Fibroblast of skin of left biceps (primary cell): ENCODE measurements around the gene GABRR3.

Source experiments
- DNase-seq, 2 experiments: peaks; one replicate each; pipeline ENCODE4 v3.0.0-alpha.2; 2013; ENCODE audit warnings: low read depth in 2 of 2

Gene GABRR3

DNA sequence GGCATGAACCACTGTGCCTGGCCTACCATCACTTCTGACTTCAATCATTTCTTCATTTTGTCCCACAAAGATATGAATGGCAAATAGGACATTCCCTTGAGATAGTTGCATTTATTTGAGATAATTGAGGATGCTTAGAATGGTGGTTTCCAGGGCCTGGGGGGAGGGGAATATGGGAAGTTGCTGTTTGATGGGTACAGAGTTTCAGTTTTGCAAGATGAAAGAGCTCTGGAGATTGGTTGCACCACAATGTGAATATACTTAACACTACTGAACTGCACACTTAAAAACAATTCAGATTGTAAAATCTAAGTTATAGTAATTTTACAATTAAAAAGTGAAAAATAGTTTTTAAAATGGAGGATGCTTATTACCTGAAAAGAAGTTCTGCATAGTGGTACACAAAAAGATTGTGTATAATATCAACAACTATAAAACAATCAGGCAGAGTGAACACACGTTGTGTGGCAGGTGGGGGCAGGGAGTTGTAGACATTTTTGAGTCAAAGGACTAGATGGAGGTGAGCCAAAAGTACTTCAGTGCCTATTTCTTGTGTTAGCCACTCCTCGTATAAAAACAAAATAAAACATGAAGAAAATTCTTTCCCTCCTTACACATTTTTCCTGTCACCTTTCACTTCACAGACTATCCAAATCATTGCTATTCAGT is 44.4 kb downstream of the GABRR3 start:
- no peak for DNase-seq

DNA sequence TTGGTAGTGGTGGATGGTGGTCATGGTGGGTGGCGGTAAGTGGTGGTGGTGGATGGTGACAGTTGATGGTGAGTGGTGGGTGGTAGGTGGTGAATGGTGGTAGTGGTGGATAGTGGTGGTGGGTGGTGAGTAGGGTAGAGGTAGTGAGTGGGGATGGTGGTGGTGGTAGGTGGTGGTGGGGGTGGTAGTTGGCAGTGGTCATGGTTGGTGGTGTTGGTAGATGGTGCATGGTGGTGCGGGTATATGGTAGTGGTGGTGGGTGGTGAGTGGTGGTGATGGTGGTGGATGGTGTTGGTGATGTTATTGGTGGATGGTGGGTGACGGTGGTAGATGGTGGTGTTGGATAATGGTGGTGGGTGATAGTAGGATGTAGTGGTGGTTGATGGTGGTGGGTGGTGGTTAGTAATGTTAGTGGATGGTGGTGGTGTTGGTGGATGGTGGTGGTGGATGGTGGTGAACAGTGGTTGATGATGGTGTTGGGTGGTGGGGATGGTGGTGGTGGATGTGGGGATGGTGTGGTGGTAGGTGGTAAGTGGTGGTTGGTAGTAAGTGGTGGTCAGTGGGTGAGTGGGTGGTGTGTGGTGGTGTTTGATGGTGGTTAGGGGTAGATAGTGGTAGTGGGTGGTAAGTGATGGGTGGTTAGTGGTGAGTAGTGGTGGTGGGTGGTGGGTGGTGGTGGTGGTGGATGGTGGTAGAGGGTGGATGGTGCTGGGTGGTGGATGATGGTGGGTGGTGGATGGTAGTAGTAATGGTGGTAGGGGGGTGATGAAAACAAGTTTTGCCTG is 46.1 kb downstream of the GABRR3 start:
- no peak for DNase-seq

- DNase-seq: no peak
Observed at GRCh38 chr3:97987306-97987705, 47.8 kb downstream of the GABRR3 start.

DNA sequence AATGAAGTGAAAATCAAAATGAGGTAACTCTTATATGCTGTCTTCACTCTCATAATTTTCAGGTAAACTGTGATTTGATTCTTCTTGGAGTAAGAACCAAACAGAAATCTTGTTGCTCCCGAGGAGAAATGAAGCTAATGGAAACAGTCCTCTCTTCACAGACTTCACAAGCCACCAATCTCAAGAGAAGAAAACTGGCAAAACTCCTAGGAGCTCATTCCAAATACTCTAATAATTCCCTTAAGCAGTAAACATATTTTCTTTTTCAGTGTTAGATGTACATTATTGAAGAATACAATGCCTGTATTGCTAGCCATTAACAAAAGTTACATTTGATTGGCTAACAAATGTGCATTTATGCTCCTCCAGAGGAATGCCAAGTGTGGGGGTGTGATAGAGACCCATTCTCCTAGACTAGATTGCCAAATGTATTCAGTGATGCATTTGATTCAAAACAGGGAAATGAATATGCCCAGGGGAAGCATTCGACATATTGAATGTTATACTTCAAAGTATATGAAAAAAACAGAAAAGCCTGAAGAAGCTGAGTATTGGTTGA is 51.1 kb downstream of the GABRR3 start:
- DNase-seq: no peak

DNA sequence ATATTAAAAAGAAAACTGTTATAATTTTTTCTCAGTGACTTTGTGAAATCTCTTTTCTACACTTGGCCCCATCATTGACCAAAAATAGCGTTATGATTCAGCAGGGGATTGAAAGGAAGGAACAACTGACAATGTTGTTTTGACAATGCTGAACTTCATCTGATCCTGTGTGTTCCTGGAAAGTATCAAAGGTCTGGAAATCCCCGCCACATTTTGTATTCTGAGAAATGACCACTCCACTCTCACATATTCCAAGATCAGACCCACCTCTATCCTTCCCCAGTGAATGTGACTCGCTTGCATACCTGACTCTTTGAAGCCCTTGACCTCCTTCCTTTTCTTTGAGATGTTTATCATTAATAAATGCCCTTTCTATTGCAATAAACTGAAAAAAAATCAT is 53.2 kb downstream of the GABRR3 start:
- no peak for DNase-seq

DNA sequence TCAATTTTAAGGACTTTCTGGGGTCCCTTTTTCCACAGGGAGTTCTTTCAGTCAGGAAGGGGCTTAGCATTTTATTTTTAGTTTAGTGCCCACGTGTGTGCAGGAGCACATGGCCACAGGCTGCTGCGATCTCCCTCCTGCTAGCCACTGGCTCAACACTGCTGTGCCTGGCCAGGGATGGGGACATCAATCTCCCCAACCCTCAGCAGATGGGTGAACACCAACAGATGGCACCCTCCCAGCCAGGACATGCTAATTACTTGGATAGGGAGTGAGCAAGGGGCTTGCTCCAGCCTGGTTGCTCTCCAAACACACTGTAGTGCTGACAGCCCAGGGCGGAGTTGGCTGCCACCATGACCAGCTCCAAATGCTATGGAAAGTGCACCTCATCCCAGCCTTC is 55.5 kb downstream of the GABRR3 start:
- no peak for DNase-seq

GRCh38 chr3:97975466-97975865 is 59.6 kb downstream of the GABRR3 start:
- no peak for DNase-seq

GRCh38 chr3:97974996-97975395 is 60.1 kb downstream of the GABRR3 start:
- no peak for DNase-seq

GRCh38 chr3:97972976-97973375 is 62.1 kb downstream of the GABRR3 start:
- DNase-seq: no peak

GRCh38 chr3:97971679-97972567 is 63.2 kb downstream of the GABRR3 start, which contains the start of gene RIOX2:
RIOX2 (minus strand) TSS chr3:97972431; CDS start chr3:97967593, 4,838 bp downstream.
- no peak for DNase-seq

DNA sequence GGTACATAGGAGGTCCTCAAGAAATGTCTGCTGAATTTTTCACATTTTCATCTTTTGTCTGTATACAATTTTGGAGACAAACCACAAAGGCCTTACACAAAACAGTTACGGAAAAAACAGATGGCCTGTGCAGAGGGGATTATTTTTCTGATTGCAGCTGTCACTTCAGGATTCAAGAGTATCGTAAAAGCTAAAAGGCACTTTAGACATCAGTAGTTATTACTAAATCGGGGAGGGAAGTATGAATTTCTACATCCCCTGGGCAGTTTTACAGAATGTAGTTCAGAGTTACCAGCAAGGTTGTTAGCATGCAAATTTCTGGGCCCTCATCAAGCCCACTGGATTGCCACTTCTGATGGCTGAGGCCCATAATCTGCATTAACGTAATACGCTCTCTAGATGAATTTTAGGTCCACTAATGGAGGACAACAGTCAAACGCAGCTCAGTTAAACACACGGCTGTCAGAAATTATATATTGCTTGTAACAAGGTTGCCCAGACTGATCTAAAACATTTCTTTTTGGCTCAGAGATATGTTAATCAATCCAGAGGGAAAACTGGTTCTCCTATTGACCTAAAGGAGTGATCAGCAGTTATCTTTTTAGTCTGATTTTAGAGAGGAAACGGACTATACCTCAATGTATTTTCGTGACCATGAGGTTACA is 64.0 kb downstream of the GABRR3 start:
- DNase-seq: no peak

GRCh38 chr3:97970156-97970555 is 65.0 kb downstream of the GABRR3 start:
- no peak for DNase-seq

DNA sequence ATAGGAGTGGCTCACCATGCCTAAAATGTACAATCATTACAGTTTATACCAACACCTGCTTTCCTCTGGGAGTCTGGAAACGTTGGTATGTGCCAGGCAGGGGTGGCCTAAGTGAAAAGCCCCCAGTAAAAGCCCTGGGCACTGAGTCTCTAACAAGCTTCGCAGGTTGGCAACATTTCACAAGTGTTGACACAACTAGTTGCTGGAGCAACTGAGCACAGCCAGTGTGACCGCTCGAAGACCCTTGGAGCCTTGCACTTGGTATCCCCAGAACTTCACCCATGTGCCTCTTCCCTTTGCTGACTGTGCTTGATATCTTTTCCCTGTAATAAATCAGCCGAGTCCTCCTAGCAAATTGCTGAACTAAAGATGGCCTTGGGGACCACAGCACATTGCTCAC is 65.6 kb downstream of the GABRR3 start:
- DNase-seq: no peak

DNA sequence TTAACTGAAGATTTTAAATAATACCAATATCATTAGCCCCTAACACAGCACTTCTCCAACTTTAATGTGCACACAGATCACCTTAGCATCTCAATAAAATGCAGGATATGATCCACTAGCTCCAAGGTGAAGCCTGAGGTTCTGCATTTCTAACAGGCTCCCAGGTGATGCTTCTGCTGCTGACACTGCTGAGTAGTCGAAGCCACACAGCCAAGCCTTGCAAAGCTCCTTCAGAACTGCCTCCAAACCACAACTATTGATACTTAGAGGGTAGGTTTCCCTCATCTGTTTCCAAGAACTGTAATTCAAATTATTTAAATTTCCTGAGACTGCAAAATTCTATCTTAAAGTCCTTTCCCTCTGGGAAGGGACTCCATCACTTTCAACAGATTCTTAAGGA is 66.7 kb downstream of the GABRR3 start:
- no peak for DNase-seq

DNA sequence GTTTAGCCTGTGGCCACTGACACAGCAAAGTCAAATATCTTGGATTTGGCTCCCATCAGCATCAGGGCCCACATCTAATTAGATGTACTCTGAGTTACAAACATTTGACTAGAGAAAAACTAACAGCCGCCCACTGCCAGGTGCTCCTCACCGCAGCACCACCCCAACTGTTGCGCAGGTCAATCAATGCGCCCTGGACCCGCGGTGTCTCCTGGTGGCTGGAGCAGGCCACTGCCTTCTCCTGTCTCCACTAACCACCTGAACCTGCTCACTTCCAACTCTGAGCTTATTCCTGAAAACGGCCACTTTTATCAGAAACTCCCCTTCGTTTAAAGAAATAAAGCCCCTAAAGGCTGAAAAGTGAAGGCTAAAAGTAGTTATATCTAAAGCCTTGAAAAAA is 67.1 kb downstream of the GABRR3 start:
- no peak for DNase-seq

GRCh38 chr3:97960993-97961766 is 73.9 kb downstream of the GABRR3 start:
- no peak for DNase-seq

- no peak for DNase-seq
Observed at GRCh38 chr3:97960551-97960950, 74.6 kb downstream of the GABRR3 start.

DNA sequence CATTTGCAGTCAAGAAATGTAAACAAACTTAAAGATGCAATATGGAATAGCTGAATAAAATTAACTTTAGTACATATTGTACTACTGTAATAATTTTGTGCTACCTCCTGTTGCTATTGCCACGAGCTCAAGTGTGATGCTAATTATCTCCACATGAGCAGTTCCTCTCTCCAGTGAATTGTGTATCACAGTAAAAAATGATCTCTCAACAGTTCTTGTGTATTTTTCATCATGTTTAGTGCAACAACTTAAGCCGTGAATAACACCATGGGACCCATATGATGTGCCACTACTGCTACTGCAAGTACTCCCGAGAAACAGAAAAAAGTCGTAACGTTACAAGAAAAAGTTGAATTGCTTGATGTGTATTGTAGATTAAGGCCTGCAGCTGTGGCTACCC is 75.2 kb downstream of the GABRR3 start:
- no peak for DNase-seq

DNA sequence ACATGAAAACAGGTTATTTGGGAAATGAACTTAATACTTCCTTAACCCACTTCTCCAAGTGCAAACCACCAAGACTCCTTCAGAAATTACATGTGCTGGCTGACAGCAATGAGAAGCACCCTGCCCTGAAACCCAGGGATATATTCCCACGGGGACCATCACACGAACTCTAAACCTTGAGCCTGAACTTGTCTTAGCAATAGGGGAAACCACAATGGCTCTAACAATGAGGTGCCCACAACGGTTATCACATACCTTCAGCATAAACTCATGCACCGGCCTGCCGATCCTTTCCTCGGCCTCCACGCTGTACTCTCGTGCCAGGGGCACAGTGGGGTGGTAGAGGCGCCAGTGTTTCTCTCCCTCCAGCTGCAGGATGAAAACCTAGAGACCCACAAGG is 76.3 kb downstream of the GABRR3 start:
- DNase-seq: no peak

- no peak for DNase-seq
Observed at GRCh38 chr3:97958396-97958795, 76.7 kb downstream of the GABRR3 start.
